ENCODE data around the gene C1orf50.

Gene C1orf50

GRCh38 chr1:42824481-42825035 is 57.5 kb downstream of the C1orf50 start:
- no peak overlapping the region for H3K4me3 ChIP-seq (ENCODE audit: low read depth, low read length)
- TF ChIP-seq, protein P1, sequence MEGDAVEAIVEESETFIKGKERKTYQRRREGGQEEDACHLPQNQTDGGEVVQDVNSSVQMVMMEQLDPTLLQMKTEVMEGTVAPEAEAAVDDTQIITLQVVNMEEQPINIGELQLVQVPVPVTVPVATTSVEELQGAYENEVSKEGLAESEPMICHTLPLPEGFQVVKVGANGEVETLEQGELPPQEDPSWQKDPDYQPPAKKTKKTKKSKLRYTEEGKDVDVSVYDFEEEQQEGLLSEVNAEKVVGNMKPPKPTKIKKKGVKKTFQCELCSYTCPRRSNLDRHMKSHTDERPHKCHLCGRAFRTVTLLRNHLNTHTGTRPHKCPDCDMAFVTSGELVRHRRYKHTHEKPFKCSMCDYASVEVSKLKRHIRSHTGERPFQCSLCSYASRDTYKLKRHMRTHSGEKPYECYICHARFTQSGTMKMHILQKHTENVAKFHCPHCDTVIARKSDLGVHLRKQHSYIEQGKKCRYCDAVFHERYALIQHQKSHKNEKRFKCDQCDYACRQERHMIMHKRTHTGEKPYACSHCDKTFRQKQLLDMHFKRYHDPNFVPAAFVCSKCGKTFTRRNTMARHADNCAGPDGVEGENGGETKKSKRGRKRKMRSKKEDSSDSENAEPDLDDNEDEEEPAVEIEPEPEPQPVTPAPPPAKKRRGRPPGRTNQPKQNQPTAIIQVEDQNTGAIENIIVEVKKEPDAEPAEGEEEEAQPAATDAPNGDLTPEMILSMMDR (IDR thresholded peaks at IDR 0.05; ENCODE audit: insufficient read depth, low read depth, low read length, missing control alignments) = no peak
- DNase-seq (ENCODE audit: low read depth) = no peak

DNA sequence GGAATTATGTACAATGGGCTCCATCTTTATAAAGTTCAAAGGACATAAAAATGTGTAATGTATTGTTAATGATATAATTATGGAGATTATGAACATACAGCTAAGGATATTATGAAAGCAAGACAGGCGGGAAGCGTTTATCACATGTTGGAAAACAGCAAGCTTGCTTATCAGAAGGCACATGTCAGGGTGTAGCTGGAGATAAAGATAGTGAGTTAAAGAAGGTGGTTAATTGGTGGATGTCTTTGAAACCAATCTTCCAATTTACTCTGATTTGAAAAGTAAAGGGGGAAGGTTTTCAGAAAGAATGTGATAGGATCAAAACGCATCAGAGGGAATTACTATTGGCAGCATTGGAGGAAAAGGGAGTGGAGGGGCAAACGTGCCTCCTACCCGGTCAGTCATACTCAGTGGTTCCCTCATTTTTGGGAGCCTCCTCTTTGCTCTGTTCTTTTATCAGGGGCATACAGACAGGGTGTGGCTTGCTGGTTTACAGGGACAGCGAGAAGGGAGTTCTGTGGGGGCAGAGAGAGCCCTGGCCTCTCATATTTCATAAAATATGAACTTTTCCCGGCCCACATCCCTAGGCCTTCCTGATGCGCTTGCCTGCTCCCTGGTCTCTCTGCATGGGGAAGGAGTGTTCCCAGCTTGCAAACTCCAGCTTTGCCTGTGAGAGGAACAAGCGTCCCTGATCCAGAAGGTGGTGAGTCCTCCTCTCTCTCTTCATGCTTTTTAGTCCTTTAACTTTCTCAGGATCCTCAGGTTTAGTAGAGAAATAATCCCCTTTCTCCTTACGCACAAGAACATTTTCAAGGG is 58.2 kb downstream of the C1orf50 start:
- DNase-seq (ENCODE audit: low read depth) = no peak
- TF ChIP-seq, protein P1 (IDR thresholded peaks at IDR 0.05; ENCODE audit: insufficient read depth, low read depth, low read length, missing control alignments) = no peak

More for the DNA sequence above, 58.2 kb downstream of the C1orf50 start:
- no peak overlapping the region for H3K4me3 ChIP-seq (ENCODE audit: low read depth, low read length)
